HG03439 (cell line): Measurements from ENCODE around the gene ANKMY2.
A peak's percentile ranks its signal among the peaks of the same experiment; 100 is the strongest.

Experiments used
- ATAC-seq: cut with Tn5 transposase; IDR thresholded peaks from one replicate; pipeline ENCODE4 v1.9.1; 2021; ENCODE audit warnings: mild to moderate bottlenecking, moderate library complexity; ENCODE audit not compliant: unreplicated experiment

ANKMY2 gene

DNA sequence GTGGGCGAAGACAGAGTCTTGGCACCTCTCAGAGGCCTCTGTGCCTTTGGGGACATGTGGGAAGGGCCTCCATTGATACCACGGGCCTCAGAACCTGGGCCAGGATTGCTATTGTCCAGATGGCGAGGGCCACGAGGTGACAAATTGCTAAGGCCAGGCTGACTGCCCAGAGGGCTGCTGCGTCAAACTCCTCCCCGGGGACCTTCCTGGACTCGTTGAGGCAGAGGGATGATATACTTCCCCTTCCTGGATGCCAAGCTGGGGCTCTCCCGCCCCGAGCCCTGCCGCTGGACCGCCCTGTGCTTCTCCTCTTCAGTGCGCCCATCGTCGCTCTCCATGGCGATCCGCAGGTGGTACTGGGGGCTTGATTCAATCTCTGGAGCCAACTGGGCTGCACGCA, 60.0 kb downstream of the ANKMY2 start:
- ATAC-seq = no peak

DNA sequence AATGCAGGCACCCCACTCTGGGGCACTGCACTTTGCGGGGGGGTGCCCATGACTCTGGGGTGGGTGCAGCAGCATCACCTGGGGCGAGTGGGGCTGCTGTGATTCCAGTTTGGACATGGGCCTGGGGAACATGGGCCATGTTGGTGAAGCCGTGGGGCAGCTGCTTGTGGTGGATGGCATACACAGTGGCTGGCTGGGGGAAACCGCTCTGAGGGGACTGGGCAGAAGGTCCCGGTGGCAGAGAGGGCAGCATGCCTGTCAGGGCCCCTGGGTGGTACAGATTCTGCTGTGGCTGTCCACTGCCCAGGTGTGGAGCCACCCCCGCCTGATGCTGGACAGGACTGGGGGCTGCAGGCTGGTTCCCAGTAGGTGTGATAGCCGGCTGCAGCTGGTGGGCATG, 61.7 kb downstream of the ANKMY2 start:
- no peak for ATAC-seq

- ATAC-seq = no peak
These were observed 64.3 kb downstream of the ANKMY2 start for GRCh38 chr7:16581286-16581685.

DNA sequence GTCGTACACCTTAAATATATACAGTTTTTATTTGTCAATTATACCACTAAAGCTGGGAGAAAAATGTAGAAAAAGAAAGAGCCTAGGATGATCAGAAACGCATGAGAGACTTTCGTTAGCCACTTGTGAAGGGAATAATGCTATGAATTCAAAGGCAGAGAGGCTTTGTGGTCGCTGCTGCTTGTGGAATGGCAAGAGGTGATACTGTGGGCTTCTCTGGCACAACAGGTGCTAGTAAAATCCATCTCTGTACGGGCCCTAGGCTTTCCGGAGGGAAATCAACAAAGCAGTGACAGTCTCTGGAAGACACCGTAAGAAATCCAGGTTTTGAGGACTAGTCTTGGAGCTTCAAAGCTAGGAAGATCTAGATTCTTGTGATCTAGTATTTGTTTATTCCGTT, 66.3 kb downstream of the ANKMY2 start:
- no peak for ATAC-seq

- no peak for ATAC-seq
These were observed 73.6 kb downstream of the ANKMY2 start for GRCh38 chr7:16571941-16572340.

DNA sequence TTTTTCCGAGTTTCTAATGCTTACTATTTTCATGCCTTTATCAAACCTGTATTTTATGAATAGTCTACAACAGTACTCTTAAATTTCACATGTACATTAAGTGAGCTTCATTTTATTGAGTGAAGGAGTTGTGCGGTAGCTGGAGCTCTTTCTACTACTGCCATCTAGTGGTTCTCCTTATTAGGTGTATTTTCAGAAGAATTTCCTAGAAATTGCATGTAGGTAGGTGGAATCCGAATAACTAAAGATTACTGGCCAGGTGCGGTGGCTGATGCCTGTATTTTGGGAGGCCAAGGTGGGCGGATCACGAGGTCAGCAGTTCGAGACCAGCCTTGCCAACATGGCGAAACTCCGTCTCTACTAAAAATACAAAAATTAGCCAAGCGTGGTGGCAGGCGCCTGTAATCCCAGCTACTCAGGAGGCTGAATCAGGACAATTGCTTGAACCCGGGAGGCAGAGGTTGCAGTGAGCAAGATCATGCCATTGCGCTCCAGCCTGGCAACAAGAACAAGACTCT, 80.6 kb downstream of the ANKMY2 start:
- ATAC-seq = peak; percentile 86

GRCh38 chr7:16564023-16564380, 81.6 kb downstream of the ANKMY2 start:
- ATAC-seq = no peak

GRCh38 chr7:16563281-16564022, 82.1 kb downstream of the ANKMY2 start:
- ATAC-seq = no peak

GRCh38 chr7:16562456-16563220, 82.9 kb downstream of the ANKMY2 start:
- ATAC-seq = no peak

GRCh38 chr7:16561943-16562342, 83.6 kb downstream of the ANKMY2 start:
- ATAC-seq = no peak

DNA sequence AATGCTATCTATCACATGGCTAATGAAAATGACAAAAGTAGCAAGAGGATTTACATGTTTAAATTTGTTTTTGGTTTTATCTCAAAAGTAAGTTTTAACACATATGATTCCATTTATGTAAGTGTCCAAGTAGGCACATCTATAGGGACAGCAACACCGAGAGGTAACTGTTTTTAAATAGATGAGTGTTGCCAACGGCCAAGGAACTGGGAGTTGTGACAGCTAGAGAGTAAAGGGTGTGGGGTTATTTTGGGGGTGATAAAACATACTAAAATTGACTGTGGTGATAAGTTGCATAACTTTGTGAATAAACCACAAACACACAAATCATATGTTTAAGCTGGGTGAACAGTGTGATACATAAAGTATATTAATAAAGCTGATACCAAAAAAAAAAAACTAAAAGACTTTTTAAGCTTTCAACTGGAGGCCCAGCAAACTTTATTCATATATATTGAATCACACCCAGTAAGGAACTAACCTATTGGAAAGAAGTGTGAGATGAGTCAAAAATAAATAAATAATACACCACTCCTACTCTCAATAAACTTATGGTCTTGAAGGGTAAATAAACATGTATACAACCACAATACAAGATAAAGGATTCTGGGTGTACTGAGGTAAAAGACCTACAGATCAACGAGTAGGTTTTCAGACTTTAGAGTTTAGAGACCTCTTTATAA, 85.9 kb downstream of the ANKMY2 start:
- no peak for ATAC-seq

DNA sequence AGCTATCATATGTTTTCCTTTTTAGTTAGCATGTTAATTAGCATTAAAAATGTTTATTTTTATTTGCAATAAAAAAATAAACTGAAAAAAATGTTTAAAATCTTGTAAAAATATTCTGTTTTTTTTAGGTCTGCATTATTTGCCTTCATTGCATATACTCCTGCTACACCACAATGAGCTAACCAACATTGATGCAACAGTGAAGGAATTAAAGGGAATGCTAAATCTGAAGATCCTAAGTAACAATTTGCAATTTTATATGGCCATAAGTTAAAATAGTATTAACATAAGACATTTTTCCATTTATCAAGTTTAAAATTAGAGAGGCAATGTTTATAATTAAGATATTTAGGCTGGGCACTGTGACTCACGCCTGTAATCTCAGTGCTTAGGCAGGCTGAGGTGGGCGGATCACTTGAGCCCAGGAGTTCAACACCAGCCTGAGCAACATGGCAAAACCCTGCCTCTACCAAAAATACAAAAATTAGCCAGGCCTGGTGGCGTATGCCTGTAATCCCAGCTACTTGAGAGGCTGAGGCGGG, 86.7 kb downstream of the ANKMY2 start:
- ATAC-seq = no peak

DNA sequence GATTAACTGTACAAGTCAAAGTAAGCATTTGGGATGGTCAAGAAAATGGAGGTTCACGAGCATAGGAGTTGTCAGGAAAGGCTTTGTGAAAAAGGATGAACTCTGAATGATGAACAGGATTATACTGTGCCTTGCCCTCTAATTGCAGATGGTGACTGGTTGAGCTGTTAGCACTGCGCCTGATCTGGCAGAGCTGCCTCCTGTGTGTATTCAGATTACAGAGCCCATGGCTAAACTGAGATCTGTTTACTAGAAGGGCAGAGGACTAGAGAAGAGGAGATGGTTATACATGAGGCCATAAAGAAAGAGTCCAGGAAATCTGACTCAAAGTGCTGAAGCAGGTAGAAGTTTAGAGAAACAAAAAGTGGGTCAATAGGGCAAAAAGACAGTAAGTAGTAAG, 89.2 kb downstream of the ANKMY2 start:
- no peak for ATAC-seq

GRCh38 chr7:16554518-16555236, 90.9 kb downstream of the ANKMY2 start:
- no peak for ATAC-seq

GRCh38 chr7:16550671-16551070, 94.9 kb downstream of the ANKMY2 start:
- ATAC-seq = no peak
